Measurements from ENCODE around the gene ZNF154. TPM values are rescaled to one million over a fixed set of nuclear protein-coding genes. Genes with fewer than 3 reads are reported as not detected.

The ZNF154 gene
- not detected in 5 replicates for total RNA-seq (2022; extraction: Qiagen RNA extraction; ENCODE audit: low read depth)

GRCh38 chr19:57708641-57709361, at the start of gene ZNF154:
ZNF154 (minus strand) TSS chr19:57709204; CDS start chr19:57708971, 233 bp downstream.

GRCh38 chr19:57746580-57747471, 37.8 kb upstream of the ZNF154 start, which contains the start of gene ZNF776:
ZNF776 (plus strand) TSS chr19:57746815; CDS start chr19:57747059, 244 bp downstream.

GRCh38 chr19:57668635-57669034, 40.4 kb downstream of the ZNF154 start, which contains the start of gene ZSCAN4:
ZSCAN4 (plus strand) TSS chr19:57668935; CDS start chr19:57676146, 7,211 bp downstream.

Other genes with a start within 250 kb of the ZNF154 start
- 0.83 to 1.5 TPM (median 1.2 TPM) in 5 replicates for gene ZNF772, start 231.6 kb downstream of the ZNF154 start, total RNA-seq (2022; extraction: Qiagen RNA extraction; ENCODE audit: low read depth)
- 4.6 to 7.6 TPM (median 6.7 TPM) in 5 replicates for gene ZNF419, start 221.5 kb downstream of the ZNF154 start, total RNA-seq (2022; extraction: Qiagen RNA extraction; ENCODE audit: low read depth)
- 4.6 to 7.1 TPM (median 4.8 TPM) in 5 replicates for gene ZNF773, start 209.3 kb downstream of the ZNF154 start, total RNA-seq (2022; extraction: Qiagen RNA extraction; ENCODE audit: low read depth)
- 1.3 to 2.0 TPM (median 1.6 TPM) in 5 replicates for gene ZNF549, start 181.8 kb downstream of the ZNF154 start, total RNA-seq (2022; extraction: Qiagen RNA extraction; ENCODE audit: low read depth)
- 2.1 to 4.4 TPM (median 4.2 TPM) in 5 replicates for gene ZNF550, start 149.3 kb downstream of the ZNF154 start, total RNA-seq (2022; extraction: Qiagen RNA extraction; ENCODE audit: low read depth)
- gene ZNF416, start 130.3 kb downstream of the ZNF154 start, total RNA-seq (2022; extraction: Qiagen RNA extraction; ENCODE audit: low read depth), result 4.2 to 4.9 TPM (median 4.5 TPM) in 5 replicates
- 0.06 TPM in 1 of 5 replicates, not detected in the others for gene ZIK1, start 125.1 kb downstream of the ZNF154 start, total RNA-seq (2022; extraction: Qiagen RNA extraction; ENCODE audit: low read depth)
- 4.1 to 4.8 TPM (median 4.4 TPM) in 5 replicates for gene ZNF530, start 109.3 kb downstream of the ZNF154 start, total RNA-seq (2022; extraction: Qiagen RNA extraction; ENCODE audit: low read depth)
- 5.3 to 9.1 TPM (median 8.5 TPM) in 5 replicates for gene ZNF134, start 95.0 kb downstream of the ZNF154 start, total RNA-seq (2022; extraction: Qiagen RNA extraction; ENCODE audit: low read depth)
- gene ZNF211, start 76.0 kb downstream of the ZNF154 start, total RNA-seq (2022; extraction: Qiagen RNA extraction; ENCODE audit: low read depth), result 5.4 to 6.4 TPM (median 6.0 TPM) in 5 replicates
- gene ZSCAN4, start 40.3 kb downstream of the ZNF154 start, total RNA-seq (2022; extraction: Qiagen RNA extraction; ENCODE audit: low read depth), result not detected in 5 replicates
- 5.4 to 6.2 TPM (median 6.0 TPM) in 5 replicates for gene ZNF551, start 27.2 kb downstream of the ZNF154 start, total RNA-seq (2022; extraction: Qiagen RNA extraction; ENCODE audit: low read depth)
- 0.73 to 1.0 TPM (median 0.80 TPM) in 5 replicates for gene ZNF671, start 18.4 kb upstream of the ZNF154 start, total RNA-seq (2022; extraction: Qiagen RNA extraction; ENCODE audit: low read depth)
- 4.3 to 6.2 TPM (median 5.1 TPM) in 5 replicates for gene ZNF776, start 37.6 kb upstream of the ZNF154 start, total RNA-seq (2022; extraction: Qiagen RNA extraction; ENCODE audit: low read depth)
- gene ZNF586, start 60.5 kb upstream of the ZNF154 start, total RNA-seq (2022; extraction: Qiagen RNA extraction; ENCODE audit: low read depth), result 5.6 to 7.8 TPM (median 6.4 TPM) in 5 replicates
- 4.5 to 6.3 TPM (median 5.4 TPM) in 5 replicates for gene ZNF552, start 105.7 kb upstream of the ZNF154 start, total RNA-seq (2022; extraction: Qiagen RNA extraction; ENCODE audit: low read depth)
- 7.5 to 11.4 TPM (median 8.0 TPM) in 5 replicates for gene ZNF587B, start 121.1 kb upstream of the ZNF154 start, total RNA-seq (2022; extraction: Qiagen RNA extraction; ENCODE audit: low read depth)
- 4.8 to 7.8 TPM (median 6.4 TPM) in 5 replicates for gene ZNF587, start 140.7 kb upstream of the ZNF154 start, total RNA-seq (2022; extraction: Qiagen RNA extraction; ENCODE audit: low read depth)
- gene ZNF814, start 179.8 kb upstream of the ZNF154 start, total RNA-seq (2022; extraction: Qiagen RNA extraction; ENCODE audit: low read depth), result 1.8 to 2.6 TPM (median 2.5 TPM) in 5 replicates
- 2.5 to 4.8 TPM (median 4.1 TPM) in 5 replicates for gene ZNF417, start 207.4 kb upstream of the ZNF154 start, total RNA-seq (2022; extraction: Qiagen RNA extraction; ENCODE audit: low read depth)
- gene ZNF418, start 226.2 kb upstream of the ZNF154 start, total RNA-seq (2022; extraction: Qiagen RNA extraction; ENCODE audit: low read depth), result 0.74 to 1.7 TPM (median 0.82 TPM) in 5 replicates
- 1.2 to 1.8 TPM (median 1.3 TPM) in 5 replicates for gene ZNF256, start 238.5 kb upstream of the ZNF154 start, total RNA-seq (2022; extraction: Qiagen RNA extraction; ENCODE audit: low read depth)

Measured in A549 treated with RU486 at 1 μM for 4 hours (cell line).